T-helper 1 cell treated with Interleukin-12 subunit alpha and Interleukin-12 subunit beta and Interleukin-4 antibody, amounts not matched to agents 30 μg/mL and 1 μg/mL, for 36 hours (primary cell): Measurements from ENCODE around the gene CUL1.

Source experiments
- H3K27ac Mint-ChIP-seq: one replicate; pipeline ENCODE4 v1.8.0; 2021; ENCODE audit warnings: mild to moderate bottlenecking, mixed read lengths
- H3K27me3 Mint-ChIP-seq: one replicate; pipeline ENCODE4 v1.8.0; 2021; ENCODE audit warnings: low read depth, mixed read lengths
- H3K36me3 Mint-ChIP-seq: one replicate; pipeline ENCODE4 v1.8.0; 2021; ENCODE audit warnings: low read depth, mixed read lengths
- H3K4me1 Mint-ChIP-seq: one replicate; pipeline ENCODE4 v1.8.0; 2021; ENCODE audit warnings: low read depth, mixed read lengths
- H3K4me3 Mint-ChIP-seq: one replicate; pipeline ENCODE4 v1.8.0; 2021; ENCODE audit warnings: mild to moderate bottlenecking, moderate library complexity, mixed read lengths
- H3K9me3 Mint-ChIP-seq: one replicate; pipeline ENCODE4 v1.8.0; 2021; ENCODE audit warnings: mixed read lengths

CUL1 gene

DNA sequence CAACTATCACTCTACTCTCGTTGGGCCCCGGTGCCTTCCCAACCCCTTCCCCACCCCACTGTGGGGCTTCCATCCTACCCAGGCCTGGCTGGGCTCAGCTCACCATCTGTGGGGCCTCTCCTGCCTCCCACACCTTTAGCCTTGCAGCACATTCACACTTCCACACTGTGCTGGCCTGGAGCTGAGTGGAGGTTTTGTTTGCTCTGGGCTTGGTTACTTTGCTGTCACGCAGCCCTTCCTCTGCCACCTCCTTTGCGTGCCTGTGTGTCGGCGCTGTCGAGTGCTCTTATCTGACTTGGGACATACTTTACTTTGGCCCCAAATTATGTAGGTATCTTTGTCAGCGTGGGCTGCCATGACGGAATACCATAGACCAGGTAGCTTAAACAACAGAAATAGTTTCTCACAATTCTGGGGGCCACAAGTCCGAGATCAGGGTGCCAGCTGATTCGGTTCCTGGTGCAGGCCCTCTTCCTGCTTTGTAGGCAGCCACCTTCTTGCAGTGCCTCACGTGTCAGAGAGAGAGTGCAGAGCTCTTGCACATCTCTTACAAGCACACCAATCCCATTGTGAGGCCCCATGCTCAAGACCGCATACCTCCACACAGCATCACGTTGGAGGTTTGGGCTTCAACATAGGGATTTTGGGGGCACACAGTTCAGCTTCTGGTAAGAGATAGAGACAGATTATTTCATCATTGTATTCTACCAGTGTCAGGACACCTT lies 89.0 kb downstream of the CUL1 start:
- peaks cover 50% of the 10 kb centered on the region for H3K36me3 Mint-ChIP-seq

DNA sequence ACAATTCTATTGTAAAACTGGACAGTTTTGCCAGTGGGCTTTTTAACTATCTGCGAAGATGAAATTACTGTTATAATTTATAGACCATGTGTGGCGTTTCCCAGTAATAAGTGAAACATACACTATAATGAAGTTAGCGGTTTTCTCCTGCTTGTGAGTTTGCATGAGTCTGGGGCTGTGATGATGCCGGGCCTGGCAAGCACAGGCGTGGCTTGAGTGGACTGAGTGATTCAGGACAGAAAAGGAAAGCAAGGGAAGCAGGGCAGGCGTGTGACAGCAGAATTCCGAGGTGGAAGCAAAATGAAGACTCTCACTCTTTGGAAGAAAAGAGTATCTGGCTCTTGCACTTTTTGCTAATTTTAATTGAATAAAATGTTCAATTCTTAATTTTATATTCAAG lies 90.5 kb downstream of the CUL1 start:
- H3K4me3 Mint-ChIP-seq, result no peak overlapping the region
- peaks cover 51% of the 10 kb centered on the region for H3K36me3 Mint-ChIP-seq
- no peaks in the 10 kb centered on the region for H3K9me3 Mint-ChIP-seq
- peaks cover 6% of the 10 kb centered on the region for H3K4me1 Mint-ChIP-seq
- H3K27ac Mint-ChIP-seq, result no peak overlapping the region
- H3K27me3 Mint-ChIP-seq, result no peaks in the 10 kb centered on the region

More for the DNA sequence above, 89.0 kb downstream of the CUL1 start:
- Mint-ChIP-seq H3K4me3 (no peak overlapping the region), H3K4me1 (peaks cover 3% of the 10 kb centered on the region), H3K9me3 (no peaks in the 10 kb centered on the region), H3K27me3 (no peaks in the 10 kb centered on the region), H3K27ac (no peak overlapping the region)

DNA sequence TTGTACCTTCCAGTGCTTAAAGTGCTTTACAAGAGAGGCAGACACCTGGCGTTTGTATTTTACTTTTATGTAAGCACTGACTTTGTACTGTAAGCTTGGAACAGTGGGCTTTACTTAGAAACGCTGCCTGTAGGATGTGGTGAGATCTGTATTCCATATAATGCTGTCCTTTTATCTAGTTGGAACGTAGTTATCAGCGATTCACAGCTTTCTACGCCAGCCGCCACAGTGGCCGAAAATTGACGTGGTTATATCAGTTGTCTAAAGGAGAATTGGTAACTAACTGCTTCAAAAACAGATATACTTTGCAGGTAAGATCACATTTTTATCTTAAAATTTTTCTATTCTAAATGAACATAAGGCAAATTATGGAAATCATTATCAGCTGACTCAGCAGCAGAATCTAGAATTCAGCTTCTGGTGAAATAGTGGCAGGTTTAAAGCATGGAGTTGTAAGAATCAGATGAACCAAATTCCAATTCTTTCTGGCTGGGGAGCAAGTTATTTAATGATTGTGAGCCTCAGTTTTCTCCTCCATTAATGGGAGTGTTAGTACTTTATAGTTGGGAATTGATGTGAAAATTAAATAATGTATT lies 91.5 kb downstream of the CUL1 start:
- no peaks in the 10 kb centered on the region for H3K27me3 Mint-ChIP-seq
- no peak overlapping the region for H3K4me3 Mint-ChIP-seq
- no peaks in the 10 kb centered on the region for H3K9me3 Mint-ChIP-seq
- no peak overlapping the region for H3K27ac Mint-ChIP-seq
- H3K4me1 Mint-ChIP-seq, result peaks cover 6% of the 10 kb centered on the region
- H3K36me3 Mint-ChIP-seq, result peaks cover 57% of the 10 kb centered on the region

DNA sequence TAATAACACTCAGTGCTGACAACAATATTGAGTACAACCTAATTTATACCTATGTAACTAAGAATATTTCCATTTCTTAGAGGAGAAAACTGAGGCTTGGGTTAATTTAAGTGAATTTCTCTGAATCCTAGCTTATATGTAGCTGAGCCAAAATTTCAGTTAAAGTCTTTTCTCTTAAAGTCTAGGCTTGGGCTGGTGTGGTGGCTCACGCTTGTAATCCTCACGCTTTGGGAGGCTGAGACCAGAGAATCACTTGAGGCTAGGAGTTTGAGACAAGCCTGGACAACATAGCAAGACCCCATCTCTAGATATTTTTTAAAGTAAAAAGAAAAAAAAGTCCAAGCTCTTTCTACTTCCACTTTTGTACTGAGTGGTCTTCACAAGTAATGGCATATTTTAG lies 92.1 kb downstream of the CUL1 start:
- Mint-ChIP-seq H3K27ac (no peak overlapping the region), H3K36me3 (peaks cover 56% of the 10 kb centered on the region), H3K27me3 (no peaks in the 10 kb centered on the region), H3K4me3 (no peak overlapping the region), H3K4me1 (peaks cover 6% of the 10 kb centered on the region), H3K9me3 (no peaks in the 10 kb centered on the region)

DNA sequence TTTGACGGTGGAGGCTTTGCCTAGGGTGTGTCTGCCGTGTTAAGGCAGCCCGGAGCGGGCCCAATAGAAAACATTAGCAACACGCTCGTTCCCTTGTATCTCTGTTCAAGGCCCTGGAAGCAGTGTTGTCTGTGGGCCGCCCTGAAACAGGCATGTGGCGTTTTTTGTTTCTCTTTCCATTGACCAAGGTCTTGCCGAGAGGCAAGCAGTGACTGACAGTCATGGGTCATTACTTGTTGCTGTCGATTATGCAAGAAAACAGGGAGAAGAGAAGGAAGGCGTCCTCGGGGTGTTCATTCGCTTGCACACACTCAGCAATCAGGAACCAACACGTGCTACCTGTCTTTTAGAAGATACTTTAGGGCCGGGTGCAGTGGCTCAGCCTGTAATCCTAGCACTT lies 92.8 kb downstream of the CUL1 start:
- no peaks in the 10 kb centered on the region for H3K27me3 Mint-ChIP-seq
- H3K4me3 Mint-ChIP-seq, result no peak overlapping the region
- H3K36me3 Mint-ChIP-seq, result peaks cover 57% of the 10 kb centered on the region
- H3K9me3 Mint-ChIP-seq, result no peaks in the 10 kb centered on the region
- no peak overlapping the region for H3K27ac Mint-ChIP-seq
- peaks cover 6% of the 10 kb centered on the region for H3K4me1 Mint-ChIP-seq

DNA sequence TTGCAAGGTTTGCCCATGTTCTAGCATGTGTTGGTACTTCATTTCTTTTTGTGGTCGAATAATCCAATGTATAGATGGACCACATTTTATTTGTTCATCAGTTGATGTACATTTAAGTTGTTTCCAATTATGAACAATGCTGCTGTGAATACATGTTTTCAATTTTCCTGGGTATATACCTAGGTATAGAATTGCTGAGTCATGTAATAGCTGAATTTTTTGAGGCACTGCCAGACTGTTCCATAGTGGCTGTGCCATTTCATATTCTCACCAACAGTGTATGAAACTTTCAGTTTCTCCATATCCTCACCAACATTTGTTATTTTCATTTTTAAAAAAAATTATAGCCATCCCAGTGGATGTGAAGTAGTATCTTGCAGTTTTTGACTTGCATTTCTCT lies 94.9 kb downstream of the CUL1 start:
- H3K36me3 Mint-ChIP-seq, result peaks cover 56% of the 10 kb centered on the region
- H3K27ac Mint-ChIP-seq, result no peak overlapping the region
- H3K4me1 Mint-ChIP-seq, result peaks cover 6% of the 10 kb centered on the region
- H3K9me3 Mint-ChIP-seq, result no peaks in the 10 kb centered on the region
- no peak overlapping the region for H3K4me3 Mint-ChIP-seq
- no peaks in the 10 kb centered on the region for H3K27me3 Mint-ChIP-seq

DNA sequence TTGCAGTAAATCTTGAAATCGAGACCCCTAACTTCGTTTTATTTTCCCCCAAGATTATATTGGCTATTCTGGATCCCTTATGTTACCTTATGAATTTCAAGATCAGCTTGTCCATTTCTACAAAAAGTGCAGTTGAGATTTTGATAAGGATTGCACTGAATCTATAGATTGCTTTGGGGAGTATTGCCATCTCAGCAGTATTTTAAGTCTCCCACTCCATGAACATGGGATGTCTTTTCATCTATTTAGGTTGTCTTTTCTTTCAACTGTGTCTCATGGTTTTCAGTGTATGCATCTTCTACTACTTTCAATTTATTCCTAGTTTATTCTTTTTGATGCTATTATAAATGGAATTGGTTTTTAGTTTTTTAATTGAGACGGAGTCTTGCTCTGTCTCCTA lies 95.8 kb downstream of the CUL1 start:
- Mint-ChIP-seq H3K4me3 (no peak overlapping the region), H3K36me3 (peaks cover 54% of the 10 kb centered on the region), H3K9me3 (no peaks in the 10 kb centered on the region), H3K27me3 (no peaks in the 10 kb centered on the region), H3K4me1 (peaks cover 6% of the 10 kb centered on the region), H3K27ac (no peak overlapping the region)

DNA sequence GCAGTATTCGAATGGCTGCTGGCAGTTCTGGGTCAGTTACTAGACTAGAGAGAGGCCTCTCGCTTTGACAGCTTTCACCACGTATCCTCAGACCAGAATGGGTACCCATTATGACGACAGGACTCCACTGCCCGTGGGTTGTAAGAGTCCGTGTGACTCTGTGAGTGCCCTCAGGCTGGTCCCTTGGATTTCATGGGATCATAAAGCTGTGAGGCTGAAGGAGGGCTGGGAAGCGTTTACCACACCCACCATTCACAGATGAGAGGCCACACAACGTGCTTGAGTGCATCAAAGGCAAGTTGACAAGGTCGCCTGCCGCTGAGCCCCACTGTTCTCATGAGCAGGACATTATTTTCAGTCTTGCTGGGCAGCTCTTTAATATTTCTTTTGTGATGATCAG lies 98.1 kb downstream of the CUL1 start:
- no peaks in the 10 kb centered on the region for H3K9me3 Mint-ChIP-seq
- peaks cover 50% of the 10 kb centered on the region for H3K36me3 Mint-ChIP-seq
- peaks cover 9% of the 10 kb centered on the region for H3K4me1 Mint-ChIP-seq
- no peaks in the 10 kb centered on the region for H3K27me3 Mint-ChIP-seq
- H3K4me3 Mint-ChIP-seq, result no peak overlapping the region
- no peak overlapping the region for H3K27ac Mint-ChIP-seq

DNA sequence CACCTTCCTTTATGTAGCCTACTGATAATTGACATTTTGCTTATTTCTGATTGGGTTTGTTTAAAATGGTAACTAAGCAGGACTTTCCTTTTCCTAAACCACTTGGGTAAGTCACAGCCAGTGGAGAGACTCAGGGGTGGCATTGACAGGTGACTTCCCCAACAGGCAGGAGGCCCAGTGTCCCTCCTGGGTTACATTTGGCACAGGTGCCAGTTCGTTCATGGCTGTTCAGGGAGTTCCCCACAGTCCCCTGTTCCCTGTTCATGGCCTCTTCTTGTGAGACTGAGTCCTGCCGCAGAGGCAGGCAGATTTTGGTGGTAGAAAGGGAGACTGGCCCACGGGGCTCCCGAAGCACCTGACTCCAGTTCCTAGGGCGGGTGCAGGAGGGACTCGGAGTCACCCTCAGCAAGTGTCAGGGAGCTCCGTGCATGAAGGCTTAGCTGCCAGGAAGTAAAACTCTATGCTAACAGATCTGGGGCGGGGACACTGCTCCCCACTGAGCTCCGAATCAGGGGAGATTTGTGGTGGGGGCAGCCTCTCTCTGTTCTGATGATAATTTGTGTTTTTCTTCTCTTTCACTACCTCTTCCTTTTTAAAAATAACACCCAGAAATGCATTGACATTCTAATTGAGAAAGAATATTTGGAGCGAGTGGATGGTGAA lies 101.3 kb downstream of the CUL1 start:
- Mint-ChIP-seq H3K9me3 (no peaks in the 10 kb centered on the region), H3K4me3 (no peak overlapping the region), H3K27ac (peak overlapping the region; percentile 15), H3K4me1 (peaks cover 2% of the 10 kb centered on the region), H3K36me3 (peaks cover 35% of the 10 kb centered on the region), H3K27me3 (no peaks in the 10 kb centered on the region)

DNA sequence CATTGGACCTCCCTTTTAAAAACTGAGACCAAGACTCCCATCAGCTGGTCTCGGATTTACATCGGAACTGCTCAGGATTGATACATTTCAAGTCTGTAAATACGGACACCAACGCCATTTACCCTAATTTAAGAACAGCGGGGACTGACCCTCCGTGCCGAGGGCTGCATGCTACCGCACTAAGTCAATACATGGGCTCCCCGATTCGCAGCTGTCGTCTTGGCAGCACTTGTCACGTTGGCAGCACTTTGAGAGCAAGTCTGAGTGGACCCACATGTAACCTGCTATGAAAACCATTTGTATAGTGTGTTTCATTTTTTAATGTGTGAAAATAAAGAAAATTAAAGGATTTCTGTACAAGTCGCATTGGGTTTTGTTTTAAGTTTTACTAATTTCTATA lies 102.0 kb downstream of the CUL1 start:
- Mint-ChIP-seq H3K36me3 (peaks cover 35% of the 10 kb centered on the region), H3K4me3 (no peak overlapping the region), H3K27ac (no peak overlapping the region), H3K27me3 (no peaks in the 10 kb centered on the region), H3K9me3 (no peaks in the 10 kb centered on the region), H3K4me1 (peaks cover 2% of the 10 kb centered on the region)

DNA sequence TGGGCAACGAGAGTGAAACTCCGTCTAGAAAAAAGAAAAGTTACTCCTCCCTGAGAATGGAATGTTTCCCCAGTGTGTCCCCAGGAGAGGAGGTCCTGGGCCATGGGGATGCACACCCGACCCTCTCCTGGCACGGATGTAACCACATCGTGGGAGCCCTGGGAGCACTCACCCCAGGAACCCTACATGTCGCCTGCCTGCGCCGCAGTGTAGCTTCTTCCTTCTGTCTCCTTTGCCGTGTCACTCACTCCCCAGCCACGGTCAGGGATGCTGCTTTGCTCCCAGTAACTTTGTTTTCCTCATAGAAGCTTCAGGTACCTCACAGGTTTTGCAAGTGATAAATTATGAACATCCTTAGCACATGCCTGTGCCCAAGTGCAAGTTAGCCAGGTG lies 103.4 kb downstream of the CUL1 start:
- no peak overlapping the region for H3K4me3 Mint-ChIP-seq
- H3K4me1 Mint-ChIP-seq, result peaks cover 2% of the 10 kb centered on the region
- H3K36me3 Mint-ChIP-seq, result peaks cover 38% of the 10 kb centered on the region
- H3K27me3 Mint-ChIP-seq, result no peaks in the 10 kb centered on the region
- H3K27ac Mint-ChIP-seq, result no peak overlapping the region
- H3K9me3 Mint-ChIP-seq, result no peaks in the 10 kb centered on the region

DNA sequence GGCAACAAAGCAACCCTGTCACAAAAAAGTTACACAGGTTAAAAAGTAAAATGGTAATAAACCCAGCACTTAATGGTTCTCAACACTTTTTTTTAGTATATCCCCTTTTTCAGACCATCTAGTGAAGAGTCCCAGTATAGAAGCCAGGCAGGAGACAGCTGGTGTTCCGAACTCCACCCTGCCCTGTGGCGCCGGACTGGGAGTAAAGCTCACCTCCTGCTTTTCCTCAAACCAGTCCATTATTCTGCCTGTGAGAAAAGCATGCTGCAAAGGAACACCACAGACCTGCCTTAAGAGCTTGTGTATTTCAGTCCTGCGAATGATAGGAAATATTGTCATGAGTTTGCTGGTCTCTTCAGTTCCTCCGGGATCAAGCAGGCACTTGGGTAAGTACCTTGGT lies 104.4 kb downstream of the CUL1 start:
- Mint-ChIP-seq H3K27ac (no peak overlapping the region), H3K36me3 (peaks cover 40% of the 10 kb centered on the region), H3K9me3 (no peaks in the 10 kb centered on the region), H3K4me1 (peaks cover 2% of the 10 kb centered on the region), H3K27me3 (no peaks in the 10 kb centered on the region), H3K4me3 (no peak overlapping the region)

DNA sequence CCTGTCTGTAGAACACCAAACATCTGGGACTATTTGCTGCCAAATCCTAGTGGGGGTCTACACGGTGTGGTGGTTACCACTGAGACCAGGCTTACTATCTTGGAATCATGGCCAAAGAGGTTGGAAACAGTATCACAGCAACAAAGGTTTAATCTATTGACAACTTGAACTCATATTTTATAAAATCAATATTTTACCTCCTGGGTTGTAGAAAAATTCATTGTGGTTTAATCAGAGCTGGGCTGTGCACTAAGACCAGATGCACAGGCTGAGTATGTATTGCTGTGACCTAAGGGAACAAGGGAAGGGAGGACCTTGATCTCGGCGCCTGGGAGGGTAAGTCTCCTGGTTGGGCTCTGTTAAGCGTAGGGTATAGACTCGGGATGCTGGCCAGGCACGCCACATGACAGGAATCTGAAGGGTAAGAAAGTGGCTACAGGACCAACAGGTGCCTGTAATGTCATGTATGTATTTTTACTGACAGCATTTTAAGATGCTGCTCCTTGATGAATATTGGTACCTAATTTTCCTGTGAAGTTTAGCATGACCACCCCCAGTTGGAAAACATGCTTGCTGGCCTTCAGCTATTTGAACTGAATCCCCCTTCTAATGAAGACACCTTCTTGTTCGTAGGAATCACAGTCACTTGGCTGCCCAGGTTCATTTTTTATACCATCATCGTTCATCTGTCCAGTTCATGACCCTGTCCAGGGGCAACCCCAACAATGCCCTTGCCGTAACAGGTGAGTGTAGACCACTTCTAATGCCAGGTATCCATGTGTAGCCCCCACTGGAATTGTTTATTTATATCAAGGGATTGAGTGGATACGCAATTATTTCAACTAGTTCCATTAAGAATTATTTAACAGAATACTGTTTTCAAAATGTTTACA lies 105.9 kb downstream of the CUL1 start:
- Mint-ChIP-seq H3K4me1 (peaks cover 2% of the 10 kb centered on the region), H3K9me3 (no peaks in the 10 kb centered on the region), H3K27me3 (no peaks in the 10 kb centered on the region), H3K4me3 (no peak overlapping the region), H3K36me3 (peaks cover 42% of the 10 kb centered on the region), H3K27ac (peak overlapping the region; percentile 49)

DNA sequence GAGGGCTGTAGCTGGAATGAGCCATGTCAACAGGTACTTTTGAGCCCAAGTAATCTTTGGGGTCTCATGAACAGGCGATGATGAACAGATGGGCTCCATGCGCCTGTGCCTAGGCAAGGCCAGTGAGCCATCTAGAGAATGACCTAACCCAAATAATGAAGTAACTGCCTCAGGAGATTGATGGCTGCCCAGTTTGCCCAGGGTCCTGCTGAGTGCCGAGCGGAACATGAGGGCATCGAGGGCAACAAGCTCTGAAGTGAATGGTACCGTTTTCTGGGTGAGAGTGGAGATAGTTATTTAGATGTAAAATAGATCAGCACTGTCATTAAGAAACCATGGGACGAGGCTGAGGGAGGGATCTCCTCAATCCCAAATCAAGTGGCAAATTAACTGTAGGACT lies 107.5 kb downstream of the CUL1 start:
- Mint-ChIP-seq H3K4me3 (no peak overlapping the region), H3K4me1 (no peaks in the 10 kb centered on the region), H3K27me3 (no peaks in the 10 kb centered on the region), H3K36me3 (peaks cover 43% of the 10 kb centered on the region), H3K27ac (no peak overlapping the region), H3K9me3 (no peaks in the 10 kb centered on the region)
